Parathyroid adenoma (tissue), 2 donors: ENCODE results near the gene LGALS7B.
"Not testable (repeated sequence)": the region's sequence is repeated elsewhere in the genome, so short reads cannot be mapped to it uniquely, and the experiment has no call there.

Source experiments
- H2AFZ ChIP-seq: fragments of 300-600 bp; sonication (generic); one replicate; pipeline ENCODE4 v1.7.0; 2017; ENCODE audit warnings: antibody characterized with exemption, mild to moderate bottlenecking
- H3K27ac ChIP-seq: fragments of 300-600 bp; sonication (generic); one replicate; pipeline ENCODE4 v1.7.0; 2017
- H3K27me3 ChIP-seq: fragments of 300-600 bp; sonication (generic); one replicate; pipeline ENCODE4 v1.7.0; 2017; ENCODE audit warnings: low read length; ENCODE audit not compliant: control insufficient read depth, insufficient read depth
- H3K36me3 ChIP-seq: fragments of 300-600 bp; sonication (generic); one replicate; pipeline ENCODE4 v1.7.0; 2017; ENCODE audit warnings: low read length; ENCODE audit not compliant: control insufficient read depth, insufficient read depth
- H3K4me1 ChIP-seq: fragments of 300-600 bp; sonication (generic); one replicate; pipeline ENCODE4 v1.7.0; 2017; ENCODE audit warnings: control low read depth
- H3K4me2 ChIP-seq: fragments of 300-600 bp; sonication (generic); one replicate; pipeline ENCODE4 v1.7.0; 2017; ENCODE audit warnings: low read length
- H3K4me3 ChIP-seq: fragments of 300-600 bp; sonication (generic); one replicate; pipeline ENCODE4 v1.7.0; 2017; ENCODE audit warnings: low read depth, low read length
- H3K79me2 ChIP-seq: fragments of 300-600 bp; sonication (generic); one replicate; pipeline ENCODE4 v1.7.0; 2017; ENCODE audit warnings: control low read depth
- H3K9ac ChIP-seq: fragments of 300-600 bp; sonication (generic); one replicate; pipeline ENCODE4 v1.7.0; 2017; ENCODE audit warnings: mild to moderate bottlenecking
- H3K9me3 ChIP-seq: fragments of 300-600 bp; sonication (generic); one replicate; pipeline ENCODE4 v1.7.0; 2017; ENCODE audit warnings: low read length; ENCODE audit not compliant: control insufficient read depth
- CTCF ChIP-seq: fragments of 300-600 bp; sonication (generic); IDR thresholded peaks from one replicate; pipeline ENCODE4 v1.7.0; 2017; ENCODE audit warnings: antibody characterized with exemption, mild to moderate bottlenecking
- donor health status: primary hyperparathyroidism.

The LGALS7B gene

GRCh38 chr19:38796154-38796553, 7.2 kb downstream of the LGALS7B start:
- Histone ChIP-seq H3K4me1 (no peaks in the 10 kb centered on the region), H3K27ac (no peak overlapping the region), H3K27me3 (no peaks in the 10 kb centered on the region), H3K4me2 (no peak overlapping the region), H3K79me2 (no peaks in the 10 kb centered on the region), H3K36me3 (no peaks in the 10 kb centered on the region), H2AFZ (no peak overlapping the region), H3K4me3 (no peak overlapping the region), H3K9me3 (no peaks in the 10 kb centered on the region), H3K9ac (no peak overlapping the region)
- no peak for TF ChIP-seq CTCF

DNA sequence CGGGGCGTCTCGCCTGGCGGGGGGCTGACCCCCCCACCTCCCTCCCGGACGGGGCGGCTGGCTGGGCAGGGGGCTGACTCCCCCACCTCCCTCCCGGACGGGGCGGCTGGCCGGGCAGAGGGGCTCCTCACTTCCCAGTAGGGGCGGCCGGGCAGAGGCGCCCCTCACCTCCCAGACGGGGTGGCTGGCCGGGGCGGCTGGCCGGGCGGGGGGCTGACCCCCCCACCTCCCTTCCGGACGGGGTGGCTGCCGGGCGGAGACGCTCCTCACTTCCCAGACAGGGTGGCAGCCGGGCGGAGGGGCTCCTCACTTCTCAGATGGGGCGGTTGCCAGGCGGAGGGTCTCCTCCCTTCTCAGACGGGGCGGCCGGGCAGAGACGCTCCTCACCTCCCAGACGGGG, 8.8 kb downstream of the LGALS7B start:
- H3K4me1 ChIP-seq, H3K36me3 ChIP-seq, H3K79me2 ChIP-seq, H3K4me3 ChIP-seq, H3K9me3 ChIP-seq, H2AFZ ChIP-seq, H3K27me3 ChIP-seq, H3K4me2 ChIP-seq, H3K27ac ChIP-seq, H3K9ac ChIP-seq: not testable (repeated sequence)

GRCh38 chr19:38799104-38799503, 10.1 kb downstream of the LGALS7B start:
- no peaks in the 10 kb centered on the region for H3K79me2 ChIP-seq
- H3K27me3 ChIP-seq: no peaks in the 10 kb centered on the region
- H2AFZ ChIP-seq: no peak overlapping the region
- H3K9me3 ChIP-seq: no peaks in the 10 kb centered on the region
- no peak overlapping the region for H3K4me2 ChIP-seq
- H3K9ac ChIP-seq: no peak overlapping the region
- H3K27ac ChIP-seq: no peak overlapping the region
- no peaks in the 10 kb centered on the region for H3K4me1 ChIP-seq
- no peaks in the 10 kb centered on the region for H3K36me3 ChIP-seq
- TF ChIP-seq CTCF: no peak
- H3K4me3 ChIP-seq: no peak overlapping the region

DNA sequence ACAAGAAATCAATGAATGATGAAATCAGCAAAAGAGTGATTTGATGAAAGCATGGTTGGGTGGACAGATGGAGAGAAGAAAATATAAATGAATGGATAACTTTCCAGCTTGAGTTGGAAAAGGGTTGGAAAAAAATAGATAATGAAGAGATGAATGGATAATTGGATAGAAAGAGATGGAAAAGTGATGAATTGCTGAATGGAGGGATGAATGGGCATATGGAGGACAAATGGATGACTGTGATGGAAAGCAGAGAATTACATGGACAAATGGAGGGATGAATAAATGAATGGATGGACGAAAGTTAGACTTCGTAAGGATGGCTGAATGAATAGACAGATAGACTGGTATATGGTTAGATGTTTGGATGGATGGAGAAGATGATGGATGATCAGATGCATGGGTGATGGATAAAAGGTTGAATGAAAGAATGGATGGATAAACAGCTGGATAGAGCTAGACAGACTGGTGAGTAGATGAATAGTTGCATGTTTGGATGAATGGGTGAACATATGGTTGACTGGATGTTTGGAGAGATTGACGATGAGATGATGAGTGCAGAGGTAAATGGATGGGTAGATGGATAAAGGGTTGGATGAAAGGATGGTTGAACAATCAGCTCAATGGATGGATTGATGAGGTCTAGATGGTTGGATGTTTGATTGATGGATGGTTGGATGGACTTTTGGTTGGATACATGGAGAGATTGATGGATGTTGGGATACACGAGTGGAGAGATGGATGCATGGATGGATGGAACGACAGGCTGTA, 11.8 kb downstream of the LGALS7B start:
- H3K4me2 ChIP-seq: no peak overlapping the region
- H3K4me1 ChIP-seq: no peaks in the 10 kb centered on the region
- no peak for TF ChIP-seq CTCF
- H3K79me2 ChIP-seq: no peaks in the 10 kb centered on the region
- no peaks in the 10 kb centered on the region for H3K27me3 ChIP-seq
- no peak overlapping the region for H3K9ac ChIP-seq
- no peaks in the 10 kb centered on the region for H3K9me3 ChIP-seq
- no peak overlapping the region for H3K4me3 ChIP-seq
- no peaks in the 10 kb centered on the region for H3K36me3 ChIP-seq
- no peak overlapping the region for H2AFZ ChIP-seq
- no peak overlapping the region for H3K27ac ChIP-seq

DNA sequence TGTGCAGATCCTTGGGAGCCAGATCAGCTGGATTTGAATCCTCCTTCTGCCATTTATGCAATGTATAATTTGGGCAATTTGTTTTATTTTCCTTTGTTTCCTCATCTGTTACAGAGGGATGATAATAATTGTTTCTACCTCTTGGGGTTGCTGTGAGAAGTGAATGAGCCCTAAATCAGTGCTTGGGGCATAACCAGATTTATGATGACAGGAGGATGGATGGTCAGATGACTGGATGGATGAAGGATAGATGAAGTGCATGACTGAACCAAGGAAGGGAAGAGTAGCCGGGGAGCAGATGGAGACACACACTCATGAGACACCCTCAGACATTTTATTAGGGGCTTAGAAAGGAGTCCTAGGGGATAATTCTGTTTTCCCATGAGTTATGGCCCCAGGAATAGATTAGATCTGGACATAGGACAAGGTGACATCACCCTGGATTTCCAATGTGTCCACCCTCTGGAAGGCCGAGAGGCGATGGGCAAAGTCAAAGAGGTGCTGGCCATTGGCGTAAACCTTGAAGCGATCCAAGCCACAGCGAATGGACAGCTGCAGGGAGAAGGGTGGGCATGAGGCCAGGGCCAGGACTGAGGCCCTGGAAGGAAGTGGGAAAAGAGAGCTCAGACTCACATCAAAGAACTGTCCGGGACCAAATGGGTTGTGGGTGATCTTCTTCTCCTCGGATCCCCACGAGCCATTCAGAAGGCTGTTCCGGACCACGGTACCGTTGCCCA, 12.5 kb downstream of the LGALS7B start:
- H2AFZ ChIP-seq: no peak overlapping the region
- no peak overlapping the region for H3K27ac ChIP-seq
- no peak overlapping the region for H3K4me2 ChIP-seq
- H3K9me3 ChIP-seq: no peaks in the 10 kb centered on the region
- H3K27me3 ChIP-seq: no peaks in the 10 kb centered on the region
- no peaks in the 10 kb centered on the region for H3K36me3 ChIP-seq
- no peak overlapping the region for H3K9ac ChIP-seq
- H3K4me1 ChIP-seq: no peaks in the 10 kb centered on the region
- H3K4me3 ChIP-seq: no peak overlapping the region
- TF ChIP-seq CTCF: no peak
- no peaks in the 10 kb centered on the region for H3K79me2 ChIP-seq
